Mammary epithelial cell (primary cell): ENCODE results near the gene PTPRJ.
"Not testable (repeated sequence)": the region's sequence is repeated elsewhere in the genome, so short reads cannot be mapped to it uniquely, and the experiment has no call there.

ENCODE experiments used
- CTCF ChIP-seq, 2 donors: IDR thresholded peaks in 1 of 2; conservative IDR thresholded peaks in 1 of 2; 2 replicates each; pipeline ENCODE4 v1.5.1; 2011 to 2012; ENCODE audit warnings: inconsistent platforms in 2 of 2, low read length in 2 of 2, mild to moderate bottlenecking in 2 of 2, control low read depth in 1 of 2, low read depth in 1 of 2; ENCODE audit not compliant: insufficient read depth in 1 of 2; ENCODE audit errors: extremely low read depth in 1 of 2
- EZH2 ChIP-seq: IDR thresholded peaks from 2 replicates; pipeline ENCODE4 v1.6.1; 2012; ENCODE audit warnings: low read length, inconsistent platforms, borderline replicate concordance

GRCh38 chr11:47951504-47951903 is 28.9 kb upstream of the PTPRJ start:
- not testable (repeated sequence) for TF ChIP-seq CTCF (conservative IDR thresholded peaks at IDR 0.05 in 1 of 2, IDR thresholded peaks at IDR 0.05 in 1 of 2; ENCODE audit: extremely low read depth in 1 of 2, insufficient read depth in 1 of 2, low read depth in 1 of 2, low read length in 2 of 2); EZH2
